ENCODE results near the gene SKIC8. TPM values are rescaled to one million over a fixed set of nuclear protein-coding genes. Genes with fewer than 3 reads are reported as not detected.

The SKIC8 gene
- total and polyA plus RNA-seq, 2 experiments from 2014 or later: 52.6 to 70.6 TPM

- Histone ChIP-seq H3K4me3 (no peak overlapping the region), H3F3A (ENCODE audit: insufficient read depth) (no peaks in the 10 kb centered on the region), H3K36me3 (ENCODE audit: low read depth) (no peaks in the 10 kb centered on the region), H2AFZ (no peak overlapping the region), H3K9me3 (ENCODE audit: low read depth) (no peaks in the 10 kb centered on the region), H3K4me2 (ENCODE audit: unreplicated experiment) (no peak overlapping the region), H3K27me3 (replicated peaks; ENCODE audit: insufficient read depth) (no peaks in the 10 kb centered on the region), H3K4me1 (ENCODE audit: insufficient read depth) (no peaks in the 10 kb centered on the region), H3K9me2 (ENCODE audit: insufficient read depth) (no peaks in the 10 kb centered on the region), H3K79me2 (ENCODE audit: insufficient read depth) (no peaks in the 10 kb centered on the region), H4K20me1 (ENCODE audit: insufficient read depth) (no peaks in the 10 kb centered on the region), H3K27ac (no peak overlapping the region), H3K9ac (no peak overlapping the region)
- no peak for DNase-seq
- TF ChIP-seq EZH2 (IDR thresholded peaks at IDR 0.05; ENCODE audit: insufficient read depth, poor library complexity, severe bottlenecking) (no peak), EZH2phosphoT487 (IDR thresholded peaks at IDR 0.05; ENCODE audit: insufficient read depth, low read depth) (no peak)
- WGBS, 2 experiments (ENCODE audit: low coverage in 1 of 2, low lambda C conversion rate in 2 of 2, missing lambda C conversion rate in 2 of 2): 80 to 83% methylated on average over 5 of the region's 5 CpGs
- in situ Hi-C loops (cut with MboI): no loop called here
Measured at GRCh38 chr15:78274994-78275393, 24.4 kb downstream of the SKIC8 start.

DNA sequence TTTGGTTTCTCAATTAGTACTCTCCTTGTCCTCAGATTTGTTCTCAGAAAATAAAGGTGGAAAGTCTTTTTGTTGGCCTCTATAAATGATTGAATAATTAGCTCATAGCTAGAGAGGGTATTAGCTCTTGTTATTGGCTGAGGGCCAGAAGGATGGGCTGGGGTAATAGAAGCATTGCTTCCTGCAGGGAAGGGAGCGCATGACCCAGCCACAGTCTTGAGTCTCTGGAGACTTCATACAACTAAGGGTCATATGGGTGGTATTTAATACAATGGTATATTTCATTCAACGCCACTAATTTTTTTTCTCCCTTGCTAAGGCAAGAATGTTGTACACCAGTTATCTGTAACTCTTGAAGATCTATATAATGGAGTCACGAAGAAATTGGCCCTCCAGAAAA lies 26.6 kb downstream of the SKIC8 start:
- H3K36me3 ChIP-seq (ENCODE audit: low read depth): no peaks in the 10 kb centered on the region
- no peaks in the 10 kb centered on the region for H4K20me1 ChIP-seq (ENCODE audit: insufficient read depth)
- H3K4me3 ChIP-seq: no peak overlapping the region
- H3K4me1 ChIP-seq (ENCODE audit: insufficient read depth): no peaks in the 10 kb centered on the region
- in situ Hi-C loops (cut with MboI): no loop called here
- H3K9me2 ChIP-seq (ENCODE audit: insufficient read depth): no peaks in the 10 kb centered on the region
- H3K79me2 ChIP-seq (ENCODE audit: insufficient read depth): no peaks in the 10 kb centered on the region
- H3K4me2 ChIP-seq (ENCODE audit: unreplicated experiment): no peak overlapping the region
- no peaks in the 10 kb centered on the region for H3K9me3 ChIP-seq (ENCODE audit: low read depth)
- 89 to 94% methylated on average over 3 of the region's 3 CpGs for WGBS, 2 experiments (ENCODE audit: low coverage in 1 of 2, low lambda C conversion rate in 2 of 2, missing lambda C conversion rate in 2 of 2)
- TF ChIP-seq EZH2 (IDR thresholded peaks at IDR 0.05; ENCODE audit: insufficient read depth, poor library complexity, severe bottlenecking) (no peak), EZH2phosphoT487 (IDR thresholded peaks at IDR 0.05; ENCODE audit: insufficient read depth, low read depth) (no peak)
- H3K27ac ChIP-seq: no peak overlapping the region
- no peak for DNase-seq
- no peaks in the 10 kb centered on the region for H3F3A ChIP-seq (ENCODE audit: insufficient read depth)
- no peak overlapping the region for H2AFZ ChIP-seq
- no peak overlapping the region for H3K9ac ChIP-seq
- H3K27me3 ChIP-seq (replicated peaks; ENCODE audit: insufficient read depth): no peaks in the 10 kb centered on the region

- no peak for TF ChIP-seq EZH2 (IDR thresholded peaks at IDR 0.05; ENCODE audit: insufficient read depth, poor library complexity, severe bottlenecking)
- TF ChIP-seq EZH2phosphoT487 (IDR thresholded peaks at IDR 0.05; ENCODE audit: insufficient read depth, low read depth): no peak
- H3K4me3 ChIP-seq: no peak overlapping the region
- 55 to 62% methylated on average over 2 of the region's 2 CpGs for WGBS, 2 experiments (ENCODE audit: low coverage in 1 of 2, low lambda C conversion rate in 2 of 2, missing lambda C conversion rate in 2 of 2)
- H3K79me2 ChIP-seq (ENCODE audit: insufficient read depth): no peaks in the 10 kb centered on the region
- H3K9me2 ChIP-seq (ENCODE audit: insufficient read depth): no peaks in the 10 kb centered on the region
- H3K36me3 ChIP-seq (ENCODE audit: low read depth): no peaks in the 10 kb centered on the region
- no peaks in the 10 kb centered on the region for H3K9me3 ChIP-seq (ENCODE audit: low read depth)
- H4K20me1 ChIP-seq (ENCODE audit: insufficient read depth): no peaks in the 10 kb centered on the region
- in situ Hi-C loops (cut with MboI): no loop called here
- H2AFZ ChIP-seq: no peak overlapping the region
- no peak overlapping the region for H3K9ac ChIP-seq
- no peaks in the 10 kb centered on the region for H3K4me1 ChIP-seq (ENCODE audit: insufficient read depth)
- H3K4me2 ChIP-seq (ENCODE audit: unreplicated experiment): no peak overlapping the region
- H3K27ac ChIP-seq: no peak overlapping the region
- no peaks in the 10 kb centered on the region for H3K27me3 ChIP-seq (replicated peaks; ENCODE audit: insufficient read depth)
- no peaks in the 10 kb centered on the region for H3F3A ChIP-seq (ENCODE audit: insufficient read depth)
- DNase-seq: no peak
Measured at GRCh38 chr15:78272316-78272715, 27.1 kb downstream of the SKIC8 start.

DNA sequence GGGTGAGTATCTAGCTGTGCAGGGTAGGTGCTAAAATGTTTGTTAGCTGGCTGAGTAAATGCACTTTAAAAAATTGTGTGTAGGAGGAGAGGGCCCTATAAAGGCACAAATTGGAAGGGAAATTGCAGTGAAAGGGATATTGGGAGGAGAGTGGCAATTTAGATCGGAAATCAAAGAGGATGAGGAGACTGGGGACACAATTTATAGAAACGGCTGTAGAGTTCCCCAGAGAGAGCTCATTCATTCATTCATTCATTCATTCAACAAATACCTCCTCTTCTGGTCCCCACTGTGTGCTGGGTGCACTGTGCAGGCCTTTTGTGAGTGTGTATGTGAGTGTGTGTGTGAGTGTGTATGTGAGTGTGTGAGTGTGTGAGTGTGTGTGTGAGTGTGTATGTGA lies 32.6 kb downstream of the SKIC8 start:
- H3K27me3 ChIP-seq (replicated peaks; ENCODE audit: insufficient read depth): no peaks in the 10 kb centered on the region
- in situ Hi-C loops (cut with MboI): no loop called here
- H3K36me3 ChIP-seq (ENCODE audit: low read depth): no peaks in the 10 kb centered on the region
- no peaks in the 10 kb centered on the region for H3K9me2 ChIP-seq (ENCODE audit: insufficient read depth)
- H3K9me3 ChIP-seq (ENCODE audit: low read depth): no peaks in the 10 kb centered on the region
- no peaks in the 10 kb centered on the region for H3K79me2 ChIP-seq (ENCODE audit: insufficient read depth)
- WGBS, 2 experiments (ENCODE audit: low coverage in 1 of 2, low lambda C conversion rate in 2 of 2, missing lambda C conversion rate in 2 of 2): 66 to 71% methylated on average over 2 of the region's 2 CpGs
- H3F3A ChIP-seq (ENCODE audit: insufficient read depth): no peaks in the 10 kb centered on the region
- no peak overlapping the region for H3K4me2 ChIP-seq (ENCODE audit: unreplicated experiment)
- H3K4me1 ChIP-seq (ENCODE audit: insufficient read depth): no peaks in the 10 kb centered on the region
- no peak overlapping the region for H3K4me3 ChIP-seq
- no peak for DNase-seq
- H2AFZ ChIP-seq: no peak overlapping the region
- H3K27ac ChIP-seq: no peak overlapping the region
- TF ChIP-seq EZH2 (IDR thresholded peaks at IDR 0.05; ENCODE audit: insufficient read depth, poor library complexity, severe bottlenecking) (no peak), EZH2phosphoT487 (IDR thresholded peaks at IDR 0.05; ENCODE audit: insufficient read depth, low read depth) (no peak)
- H3K9ac ChIP-seq: no peak overlapping the region
- H4K20me1 ChIP-seq (ENCODE audit: insufficient read depth): no peaks in the 10 kb centered on the region

GRCh38 chr15:78266229-78266628 lies 33.2 kb downstream of the SKIC8 start:
- Histone ChIP-seq H3K9ac (no peak overlapping the region), H3F3A (ENCODE audit: insufficient read depth) (no peaks in the 10 kb centered on the region), H3K27me3 (replicated peaks; ENCODE audit: insufficient read depth) (no peaks in the 10 kb centered on the region; the same call in 1 of the 2 replicates), H3K9me3 (ENCODE audit: low read depth) (no peaks in the 10 kb centered on the region), H3K4me1 (ENCODE audit: insufficient read depth) (no peaks in the 10 kb centered on the region), H3K36me3 (ENCODE audit: low read depth) (no peaks in the 10 kb centered on the region), H3K9me2 (ENCODE audit: insufficient read depth) (no peaks in the 10 kb centered on the region), H2AFZ (no peak overlapping the region), H3K27ac (no peak overlapping the region), H4K20me1 (ENCODE audit: insufficient read depth) (no peaks in the 10 kb centered on the region), H3K4me3 (no peak overlapping the region), H3K4me2 (ENCODE audit: unreplicated experiment) (no peak overlapping the region), H3K79me2 (ENCODE audit: insufficient read depth) (no peaks in the 10 kb centered on the region)
- no peak for DNase-seq
- in situ Hi-C loops (cut with MboI): no loop called here
- TF ChIP-seq EZH2phosphoT487 (IDR thresholded peaks at IDR 0.05; ENCODE audit: insufficient read depth, low read depth) (no peak), EZH2 (IDR thresholded peaks at IDR 0.05; ENCODE audit: insufficient read depth, poor library complexity, severe bottlenecking) (no peak)

All from GM23248 (cell line).